ENCODE results near the gene NTMT1.

NTMT1 gene

DNA sequence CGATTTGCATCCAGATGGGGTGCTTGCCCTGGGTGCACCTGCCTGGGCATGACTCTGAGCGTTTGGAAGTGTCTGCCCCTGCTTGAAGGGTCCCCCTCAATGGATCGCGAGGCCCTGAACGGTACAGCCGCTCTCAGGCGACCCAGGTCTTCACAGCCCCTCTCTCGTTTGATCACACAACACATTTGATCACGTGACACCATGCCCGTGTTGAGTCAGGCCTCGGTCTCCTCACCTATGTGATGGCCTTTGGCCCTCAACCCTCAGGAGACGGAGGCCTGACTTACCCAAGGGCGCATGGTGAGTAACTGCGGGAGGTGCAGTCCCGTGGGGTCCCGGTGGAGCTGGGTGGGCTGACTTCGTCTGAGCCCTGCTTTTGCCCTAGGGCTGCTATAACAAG is 18.9 kb downstream of the NTMT1 start:
- TF ChIP-seq, protein P1, sequence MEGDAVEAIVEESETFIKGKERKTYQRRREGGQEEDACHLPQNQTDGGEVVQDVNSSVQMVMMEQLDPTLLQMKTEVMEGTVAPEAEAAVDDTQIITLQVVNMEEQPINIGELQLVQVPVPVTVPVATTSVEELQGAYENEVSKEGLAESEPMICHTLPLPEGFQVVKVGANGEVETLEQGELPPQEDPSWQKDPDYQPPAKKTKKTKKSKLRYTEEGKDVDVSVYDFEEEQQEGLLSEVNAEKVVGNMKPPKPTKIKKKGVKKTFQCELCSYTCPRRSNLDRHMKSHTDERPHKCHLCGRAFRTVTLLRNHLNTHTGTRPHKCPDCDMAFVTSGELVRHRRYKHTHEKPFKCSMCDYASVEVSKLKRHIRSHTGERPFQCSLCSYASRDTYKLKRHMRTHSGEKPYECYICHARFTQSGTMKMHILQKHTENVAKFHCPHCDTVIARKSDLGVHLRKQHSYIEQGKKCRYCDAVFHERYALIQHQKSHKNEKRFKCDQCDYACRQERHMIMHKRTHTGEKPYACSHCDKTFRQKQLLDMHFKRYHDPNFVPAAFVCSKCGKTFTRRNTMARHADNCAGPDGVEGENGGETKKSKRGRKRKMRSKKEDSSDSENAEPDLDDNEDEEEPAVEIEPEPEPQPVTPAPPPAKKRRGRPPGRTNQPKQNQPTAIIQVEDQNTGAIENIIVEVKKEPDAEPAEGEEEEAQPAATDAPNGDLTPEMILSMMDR (IDR thresholded peaks at IDR 0.05) = no peak

DNA sequence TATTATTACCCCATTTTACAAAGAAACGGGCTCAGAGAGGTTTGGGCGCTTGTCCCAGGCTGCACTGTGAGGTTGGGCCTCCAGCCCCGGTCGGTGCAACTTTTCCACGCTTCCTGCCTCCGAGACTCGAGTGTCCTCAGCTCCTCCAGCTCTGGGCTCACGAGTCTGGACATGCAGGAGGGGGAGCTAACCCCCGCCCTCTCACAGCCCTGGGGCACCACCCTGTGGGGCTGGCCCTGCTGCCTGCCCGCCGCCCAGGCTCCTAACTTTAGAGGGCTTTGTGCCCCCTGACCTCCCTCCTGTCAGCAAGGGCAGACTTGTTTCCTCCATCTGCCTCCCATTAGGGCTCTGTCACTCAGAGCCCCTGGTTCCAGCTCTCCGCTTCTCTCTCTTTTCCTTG is 20.3 kb downstream of the NTMT1 start:
- TF ChIP-seq, protein P1 (IDR thresholded peaks at IDR 0.05) = no peak

DNA sequence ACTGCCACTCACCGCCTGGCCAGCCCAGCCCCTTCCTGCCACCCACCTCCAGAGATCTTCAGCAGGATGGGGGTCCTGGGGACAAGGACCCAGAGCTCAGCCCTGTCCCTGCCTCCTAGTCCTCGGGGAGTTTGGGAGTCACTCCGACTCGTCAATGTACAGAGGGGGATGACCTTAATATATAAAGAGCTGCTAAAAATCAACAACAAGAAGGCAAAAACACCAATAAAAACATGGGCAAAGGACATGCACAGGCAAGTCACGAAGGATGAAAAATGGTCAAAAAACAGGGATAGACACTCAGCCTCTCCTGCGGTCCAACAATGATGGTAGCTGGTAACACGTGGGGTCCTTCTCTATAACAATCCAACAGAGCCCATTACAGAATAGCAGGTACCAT is 20.7 kb downstream of the NTMT1 start:
- TF ChIP-seq, protein P1 (IDR thresholded peaks at IDR 0.05) = no peak

DNA sequence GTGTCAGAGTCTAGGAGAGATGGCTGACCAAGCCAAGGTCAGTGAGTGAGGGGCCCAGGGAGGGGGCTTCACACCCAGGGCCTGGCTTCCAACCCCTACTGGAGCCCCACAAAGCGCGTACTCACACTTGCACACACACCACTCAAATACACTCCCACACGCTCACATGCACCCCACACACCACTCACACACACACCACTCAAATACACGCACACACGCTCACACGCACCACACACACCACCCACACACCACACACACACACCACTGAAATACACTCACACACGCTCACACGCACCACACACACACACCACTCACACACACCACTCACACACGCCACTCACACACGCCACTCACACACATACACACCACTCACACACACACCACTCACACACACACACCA is 21.7 kb downstream of the NTMT1 start:
- TF ChIP-seq, protein P1 (IDR thresholded peaks at IDR 0.05) = no peak

DNA sequence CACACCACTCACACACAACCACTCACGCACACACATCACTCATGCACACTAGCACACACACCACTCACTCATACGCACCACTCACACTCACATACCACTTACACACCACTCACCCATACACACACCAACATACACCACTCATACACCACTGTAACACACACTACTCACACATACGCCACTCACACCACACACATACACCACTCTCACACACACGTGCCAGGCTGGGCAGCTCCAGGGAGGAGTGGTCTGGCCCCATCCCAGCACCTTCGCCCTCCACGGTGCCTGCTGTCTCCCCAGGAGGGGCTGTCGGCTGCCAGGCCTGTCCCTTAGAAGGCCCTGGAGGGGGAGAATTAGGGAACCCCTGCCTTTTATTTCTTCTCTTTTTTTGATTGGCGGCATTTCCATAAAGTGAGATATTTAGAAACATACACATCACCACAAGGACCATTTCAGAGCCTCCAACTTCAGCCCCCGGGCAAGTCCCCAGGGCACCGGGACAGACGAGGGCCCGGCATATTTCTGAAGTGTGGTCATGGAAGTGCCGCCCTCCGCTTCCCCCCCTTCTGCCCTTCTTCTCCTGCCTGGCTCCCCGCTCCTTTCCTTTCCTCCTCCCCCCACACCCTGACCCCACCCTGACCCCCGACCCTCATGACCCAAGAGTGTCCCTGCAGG is 22.3 kb downstream of the NTMT1 start:
- TF ChIP-seq, protein P1 (IDR thresholded peaks at IDR 0.05) = no peak

DNA sequence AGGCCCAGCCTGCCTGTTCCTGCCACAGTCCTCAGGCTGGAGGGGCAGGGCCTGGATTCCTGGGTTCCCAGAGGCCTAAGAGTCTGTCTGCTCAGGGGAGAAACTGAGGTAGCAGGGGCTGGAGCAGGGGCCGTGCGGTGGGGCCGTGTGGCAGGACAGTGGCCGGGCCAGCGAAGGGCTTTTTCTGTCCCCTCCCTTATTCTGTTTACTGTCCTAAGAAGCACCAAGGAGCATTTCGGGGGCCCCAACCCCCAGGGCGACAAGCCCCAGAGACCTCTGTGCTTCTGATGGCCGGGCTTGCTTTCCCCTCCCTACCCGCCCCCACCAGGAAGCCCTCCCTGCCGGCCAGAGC is 22.8 kb downstream of the NTMT1 start:
- TF ChIP-seq, protein P1 (IDR thresholded peaks at IDR 0.05) = no peak

DNA sequence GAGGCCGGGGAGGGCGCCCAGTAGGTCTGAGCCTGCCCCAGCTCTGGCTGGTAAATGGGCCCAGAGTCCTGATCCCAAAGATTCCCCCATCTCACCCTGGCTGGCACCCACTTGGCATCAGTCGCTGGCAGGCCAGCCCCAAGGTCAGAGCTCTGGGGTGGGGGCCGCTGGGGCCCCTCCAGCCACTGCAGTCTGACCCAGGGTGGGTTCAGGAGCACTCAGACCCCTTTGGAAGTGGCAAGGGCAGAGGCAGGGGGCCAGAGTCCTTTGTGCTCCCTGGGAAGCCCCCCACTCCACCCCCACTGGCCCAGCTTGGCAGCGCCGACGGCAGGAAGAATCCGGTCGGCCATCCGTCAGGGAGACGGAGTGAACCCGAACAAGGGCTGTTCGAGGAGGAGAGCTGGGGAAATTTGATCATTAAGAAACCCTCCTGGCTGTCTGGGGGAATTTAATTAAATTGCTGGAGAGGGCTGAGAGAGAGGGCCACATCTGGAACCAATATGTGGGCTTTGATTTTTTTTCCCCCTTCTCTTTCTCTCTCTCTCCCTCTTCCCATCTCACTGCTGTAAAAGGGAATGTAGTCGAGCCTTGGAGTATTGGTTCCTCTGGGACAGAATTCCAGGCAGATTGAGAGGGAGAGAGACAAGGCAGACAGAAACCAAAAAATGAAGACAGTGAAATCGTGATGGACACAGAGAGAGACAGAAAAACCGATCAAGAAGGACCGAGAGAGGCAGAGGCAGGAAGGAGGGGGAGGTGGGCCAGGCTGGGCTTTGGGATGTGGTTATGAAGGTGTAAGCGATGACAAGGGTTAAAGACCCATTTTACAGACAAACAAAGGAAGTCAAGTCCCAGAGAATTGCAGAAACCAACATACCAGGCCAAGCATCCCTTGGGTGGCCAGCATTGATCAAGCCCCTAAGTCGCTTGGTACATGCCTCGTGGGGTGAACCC is 24.0 kb downstream of the NTMT1 start:
- TF ChIP-seq, protein P1 (IDR thresholded peaks at IDR 0.05) = no peak

All from LNCAP (cell line).